ENCODE data around the gene SELENOW.

GRCh38 chr19:47820410-47820809, 41.9 kb downstream of the SELENOW start:
- TF ChIP-seq POLR2A (IDR thresholded peaks at IDR 0.05; ENCODE audit: low read depth, low read length): no peak
- TF ChIP-seq, protein P1, sequence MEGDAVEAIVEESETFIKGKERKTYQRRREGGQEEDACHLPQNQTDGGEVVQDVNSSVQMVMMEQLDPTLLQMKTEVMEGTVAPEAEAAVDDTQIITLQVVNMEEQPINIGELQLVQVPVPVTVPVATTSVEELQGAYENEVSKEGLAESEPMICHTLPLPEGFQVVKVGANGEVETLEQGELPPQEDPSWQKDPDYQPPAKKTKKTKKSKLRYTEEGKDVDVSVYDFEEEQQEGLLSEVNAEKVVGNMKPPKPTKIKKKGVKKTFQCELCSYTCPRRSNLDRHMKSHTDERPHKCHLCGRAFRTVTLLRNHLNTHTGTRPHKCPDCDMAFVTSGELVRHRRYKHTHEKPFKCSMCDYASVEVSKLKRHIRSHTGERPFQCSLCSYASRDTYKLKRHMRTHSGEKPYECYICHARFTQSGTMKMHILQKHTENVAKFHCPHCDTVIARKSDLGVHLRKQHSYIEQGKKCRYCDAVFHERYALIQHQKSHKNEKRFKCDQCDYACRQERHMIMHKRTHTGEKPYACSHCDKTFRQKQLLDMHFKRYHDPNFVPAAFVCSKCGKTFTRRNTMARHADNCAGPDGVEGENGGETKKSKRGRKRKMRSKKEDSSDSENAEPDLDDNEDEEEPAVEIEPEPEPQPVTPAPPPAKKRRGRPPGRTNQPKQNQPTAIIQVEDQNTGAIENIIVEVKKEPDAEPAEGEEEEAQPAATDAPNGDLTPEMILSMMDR (conservative IDR thresholded peaks at IDR 0.05; ENCODE audit: low read depth, low read length): no peak
- no peak for TF ChIP-seq USF2 (IDR thresholded peaks at IDR 0.05; ENCODE audit: low read depth, low read length)

Data from IMR-90 (cell line).